Psoas muscle (tissue), 8 donors: ENCODE results near the gene RTN4R. TPM values are rescaled to one million over a fixed set of nuclear protein-coding genes. Genes with fewer than 3 reads are reported as not detected.
A peak's percentile ranks its signal among the peaks of the same experiment; 100 is the strongest.

ENCODE experiments used
- ATAC-seq, 4 donors: fragments of 200-7000 bp; cut with Tn5 transposase; one replicate each; pipeline ENCODE4 v1.9.1; 2020; ENCODE audit warnings: moderate library complexity in 3 of 4, mild to moderate bottlenecking in 2 of 4
- DNase-seq, 2 donors: peaks; one replicate each; pipeline ENCODE4 v3.0.0-alpha.2; 2020
- H3K27ac ChIP-seq: fragments of 200-600 bp; one replicate; pipeline ENCODE4 v1.8.0; 2022
- H3K27me3 ChIP-seq, 3 donors: fragments of 200-600 bp in 1 of 3; one replicate each; pipeline versions ENCODE4 v1.6.1 to v1.8.0; 2013 to 2022; ENCODE audit warnings: low read length in 2 of 3, mild to moderate bottlenecking in 2 of 3, moderate library complexity in 1 of 3; ENCODE audit not compliant: insufficient read depth in 3 of 3
- H3K36me3 ChIP-seq, 2 donors: fragments of 200-600 bp in 1 of 2; one replicate each; pipeline versions ENCODE4 v1.6.1 to v1.8.0; 2013 to 2022; ENCODE audit warnings: low read depth in 1 of 2, mild to moderate bottlenecking in 1 of 2, moderate library complexity in 1 of 2; ENCODE audit not compliant: insufficient read depth in 1 of 2
- H3K4me1 ChIP-seq: fragments of 200-600 bp; one replicate; pipeline ENCODE4 v1.8.0; 2022
- H3K4me3 ChIP-seq: fragments of 200-600 bp; one replicate; pipeline ENCODE4 v1.8.0; 2022; ENCODE audit warnings: mild to moderate bottlenecking
- H3K9me3 ChIP-seq: fragments of 200-600 bp; one replicate; pipeline ENCODE4 v1.8.0; 2022
- WGBS, 3 donors: extraction: QIAGEN DNeasy Blood & Tissue Kit; methylation state at CpG; one replicate each; pipeline versions ENCODE4 v1.1.6 to v1.1.7; 2013; 5-methylcytosine and 5-hydroxymethylcytosine counted together
- intact Hi-C, 2 donors: fragments of 100-400 bp; cut with DNase I; formaldehyde crosslinking; loops; one replicate each; pipeline versions ENCODE4 v1.11.0 to v1.14.2; 2022
- polyA plus RNA-seq, 3 donors: library from polyadenylated mRNA; stranded (reverse); fragments of 200-250 nt; gene quantifications; one replicate each; pipeline ENCODE4 v1.2.3, GENCODE V29; 2013
- total RNA-seq, 4 donors: library from RNA; stranded (reverse); fragmentation: NEBNext Ultra II Directional in 2 of 4; extraction: Animal tissue kit (Norgen Biotek cat#: 25700) in 2 of 4; gene quantifications; one replicate each; pipeline versions ENCODE4 v1.2.1 to v1.2.4, GENCODE V29; 2021 to 2023
- TF ChIP-seq, protein P1 (sequence below): fragments of 200-600 bp; IDR thresholded peaks from one replicate; pipeline ENCODE4 v1.8.0; 2022; ENCODE audit warnings: antibody characterized with exemption
- donor health status: healthy with polysubstance abuse.
- donor health status: DM: no; HTN: no; CAD: no; lungs with moderate emphysema.
- donor health status: Bipolar disorder and iron deficiency.
- donor health status: healthy.
- donor health status: DM: yes; HTN: yes; CAD: no.
- donor health status: DM: no; HTN: no; CAD: no.
- donor health status: DM: no; HTN: no; CAD: no.
- donor health status: DM: yes; HTN: yes; CAD: no.

RTN4R gene
- total and polyA plus RNA-seq, 7 donors: 0.12 to 2.4 (median 0.36) TPM

DNA sequence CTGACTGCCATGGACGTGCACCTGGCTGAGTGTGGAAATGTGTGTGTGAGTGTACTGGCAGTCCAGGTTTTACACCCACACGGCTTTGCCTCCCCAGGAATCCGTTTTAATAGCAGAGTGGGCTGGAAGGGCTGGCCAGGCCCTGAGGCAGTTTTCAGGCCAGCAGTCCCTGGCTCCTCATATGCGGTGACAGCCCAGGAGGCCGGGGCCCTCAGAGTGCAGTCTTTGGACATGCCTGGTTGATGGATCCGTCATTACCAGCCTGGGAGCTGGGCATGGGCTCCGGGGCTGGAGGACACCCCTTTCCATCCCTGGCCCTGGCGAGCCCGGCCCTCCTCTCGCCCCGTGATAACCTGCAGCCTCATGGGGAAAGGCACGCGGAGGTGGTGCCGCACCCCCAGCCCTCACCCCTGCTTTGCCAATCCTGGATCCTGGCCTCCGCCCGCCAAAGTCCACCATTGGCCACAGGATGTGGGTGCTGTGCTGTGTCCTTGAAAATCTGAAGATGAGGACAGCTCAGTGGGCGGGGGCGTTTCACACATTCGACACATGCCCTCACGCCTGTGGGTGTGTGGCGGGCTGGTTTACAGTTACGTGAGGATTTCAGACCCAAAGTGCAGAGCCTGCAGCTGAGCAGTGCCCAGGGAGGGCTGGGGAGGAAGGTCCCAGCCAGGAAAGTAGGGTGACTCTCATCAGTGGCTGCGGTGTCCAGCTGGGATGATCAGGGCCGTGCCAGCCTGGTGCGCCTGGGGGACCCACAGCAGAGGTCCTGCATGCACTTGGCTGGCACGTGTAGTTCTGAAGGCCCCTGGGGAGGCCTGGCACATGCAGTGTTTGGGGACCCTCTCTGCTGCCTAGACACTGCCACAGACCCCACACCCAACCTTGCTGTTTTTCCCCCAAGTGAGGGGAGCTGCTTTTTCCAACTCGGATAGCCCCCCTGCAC lies 55.1 kb downstream of the RTN4R start:
- Histone ChIP-seq H3K27me3 (no peaks in the 10 kb centered on the region), H3K9me3 (no peaks in the 10 kb centered on the region), H3K4me3 (no peak overlapping the region), H3K27ac (no peak overlapping the region), H3K4me1 (no peaks in the 10 kb centered on the region), H3K36me3 (no peaks in the 10 kb centered on the region)
- ATAC-seq: no peak
- TF ChIP-seq, protein P1, sequence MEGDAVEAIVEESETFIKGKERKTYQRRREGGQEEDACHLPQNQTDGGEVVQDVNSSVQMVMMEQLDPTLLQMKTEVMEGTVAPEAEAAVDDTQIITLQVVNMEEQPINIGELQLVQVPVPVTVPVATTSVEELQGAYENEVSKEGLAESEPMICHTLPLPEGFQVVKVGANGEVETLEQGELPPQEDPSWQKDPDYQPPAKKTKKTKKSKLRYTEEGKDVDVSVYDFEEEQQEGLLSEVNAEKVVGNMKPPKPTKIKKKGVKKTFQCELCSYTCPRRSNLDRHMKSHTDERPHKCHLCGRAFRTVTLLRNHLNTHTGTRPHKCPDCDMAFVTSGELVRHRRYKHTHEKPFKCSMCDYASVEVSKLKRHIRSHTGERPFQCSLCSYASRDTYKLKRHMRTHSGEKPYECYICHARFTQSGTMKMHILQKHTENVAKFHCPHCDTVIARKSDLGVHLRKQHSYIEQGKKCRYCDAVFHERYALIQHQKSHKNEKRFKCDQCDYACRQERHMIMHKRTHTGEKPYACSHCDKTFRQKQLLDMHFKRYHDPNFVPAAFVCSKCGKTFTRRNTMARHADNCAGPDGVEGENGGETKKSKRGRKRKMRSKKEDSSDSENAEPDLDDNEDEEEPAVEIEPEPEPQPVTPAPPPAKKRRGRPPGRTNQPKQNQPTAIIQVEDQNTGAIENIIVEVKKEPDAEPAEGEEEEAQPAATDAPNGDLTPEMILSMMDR: no peak
- whole genome bisulfite sequencing, 3 donors: 61 to 78% (median 65%) methylated on average over 27 of the region's 27 CpGs
- no peak for DNase-seq
- intact Hi-C loops: no loop called here

DNA sequence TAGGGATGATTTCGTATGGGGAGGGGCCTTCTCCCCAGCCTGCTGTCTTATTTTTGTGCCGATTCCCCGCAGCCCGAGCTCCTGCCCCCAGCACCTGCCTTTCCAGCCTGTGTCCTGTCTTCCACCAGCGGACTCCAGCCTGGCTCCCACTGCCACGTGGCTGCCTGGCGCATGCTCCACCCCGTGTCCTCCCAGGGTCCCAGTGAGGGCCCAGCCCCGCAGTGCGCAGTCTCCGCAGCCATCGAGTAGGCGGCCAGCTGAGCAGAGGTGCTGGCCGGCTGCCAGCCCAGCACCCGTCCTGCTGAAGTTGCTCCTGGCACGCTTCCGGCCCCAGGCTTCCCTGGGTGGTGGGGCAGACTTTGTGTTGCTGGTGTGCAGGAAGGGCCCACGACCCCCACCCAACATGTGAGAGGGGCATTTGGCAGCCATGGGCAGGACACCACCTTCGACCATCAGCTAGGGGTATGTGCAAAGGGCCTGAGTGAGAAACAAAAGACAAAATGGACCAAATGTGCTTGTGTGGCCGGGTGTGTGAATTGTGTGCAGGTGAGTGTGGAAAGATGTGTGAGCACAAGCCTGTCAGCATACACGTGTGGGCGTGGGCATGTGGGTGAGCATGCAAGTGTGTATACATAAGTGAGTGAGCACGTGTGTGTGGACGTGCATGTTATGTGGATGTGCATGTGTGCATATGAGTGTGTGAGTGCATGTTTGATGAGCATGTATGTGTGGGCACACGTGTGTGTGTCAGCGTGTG lies 55.9 kb downstream of the RTN4R start:
- H3K4me1 ChIP-seq: no peaks in the 10 kb centered on the region
- no peaks in the 10 kb centered on the region for H3K36me3 ChIP-seq
- no peak overlapping the region for H3K4me3 ChIP-seq
- DNase-seq (peak; percentile 38 to 65), ATAC-seq (peak in 1 of 4 donors; percentile 33)
- TF ChIP-seq, protein P1: no peak
- 43 to 55% (median 43%) methylated on average over 26 of the region's 26 CpGs for WGBS, 3 donors
- intact Hi-C loops: no loop called here
- no peak overlapping the region for H3K27ac ChIP-seq
- no peaks in the 10 kb centered on the region for H3K27me3 ChIP-seq
- H3K9me3 ChIP-seq: no peaks in the 10 kb centered on the region

DNA sequence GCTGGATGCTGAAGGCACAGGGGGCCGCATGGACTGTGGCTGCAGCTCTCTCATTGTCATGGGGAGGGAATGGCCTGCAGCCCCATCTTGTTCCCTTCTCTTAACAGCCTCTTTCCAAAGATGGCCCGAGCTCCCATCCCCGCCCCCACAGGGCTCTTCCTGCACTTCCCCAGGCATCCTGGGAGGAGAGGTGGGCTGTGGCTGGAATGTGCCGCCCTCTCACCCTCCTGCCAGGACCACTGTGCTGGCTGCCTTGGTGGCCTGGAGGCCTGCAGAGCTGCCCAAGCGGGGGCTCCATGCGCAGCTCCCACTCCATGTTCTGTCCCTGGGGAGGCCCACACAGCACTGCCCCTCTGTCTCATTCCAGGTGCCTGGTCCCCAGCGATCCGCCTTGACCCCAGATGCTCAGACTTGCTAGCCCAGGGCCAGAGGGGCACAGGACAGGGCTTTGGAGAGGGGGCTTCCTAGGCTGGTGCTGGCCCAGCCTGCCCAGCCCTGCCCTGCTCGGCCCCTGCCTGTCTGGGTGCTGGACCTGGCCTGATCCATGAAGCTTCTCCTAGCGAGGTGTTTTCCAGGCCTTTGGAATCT lies 56.6 kb downstream of the RTN4R start:
- Histone ChIP-seq H3K9me3 (no peaks in the 10 kb centered on the region), H3K27me3 (peaks cover 0 to 3% (median 0%) of the 10 kb centered on the region in 3 donors), H3K4me1 (no peaks in the 10 kb centered on the region), H3K27ac (no peak overlapping the region), H3K36me3 (no peaks in the 10 kb centered on the region), H3K4me3 (no peak overlapping the region)
- TF ChIP-seq, protein P1: no peak
- 76 to 82% (median 82%) methylated on average over 10 of the region's 10 CpGs for WGBS, 3 donors
- DNase-seq: no peak
- no peak for ATAC-seq
- intact Hi-C loops: no loop called here

DNA sequence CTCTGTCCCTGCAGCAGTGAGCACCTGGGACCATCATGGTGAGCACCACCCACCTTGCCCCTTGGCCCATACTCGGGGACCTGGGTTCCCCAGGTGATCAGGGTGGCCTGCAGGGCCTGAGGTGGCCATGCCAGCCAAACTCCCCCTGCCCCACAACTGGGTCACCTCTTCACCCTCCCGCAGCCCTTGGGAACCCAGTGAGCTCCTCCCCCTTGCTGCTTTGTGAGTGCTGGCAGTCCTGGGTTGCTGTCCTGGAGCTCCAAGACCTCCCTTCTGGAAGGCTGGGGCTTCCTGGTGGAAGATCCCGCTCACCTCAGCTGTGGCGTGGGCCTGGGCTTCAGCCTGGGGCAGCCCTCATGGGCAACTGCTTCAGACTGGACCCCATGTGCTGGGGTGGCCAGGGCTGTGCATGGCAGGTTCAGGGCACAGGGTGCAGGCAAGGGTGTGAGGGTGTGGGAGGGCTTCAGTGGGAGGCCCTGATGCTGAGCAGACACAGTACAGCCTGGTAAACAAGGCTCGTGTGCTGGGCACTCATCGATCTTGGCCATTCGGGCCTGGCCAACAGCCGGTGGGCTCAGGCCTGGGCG lies 57.6 kb downstream of the RTN4R start:
- ATAC-seq (no peak), DNase-seq (no peak)
- intact Hi-C loops: no loop called here
- WGBS, 3 donors: 84 to 94% (median 91%) methylated on average over 7 to 9 of the region's 9 CpGs
- Histone ChIP-seq H3K36me3 (no peaks in the 10 kb centered on the region), H3K27ac (no peak overlapping the region), H3K4me3 (no peak overlapping the region), H3K4me1 (no peaks in the 10 kb centered on the region), H3K9me3 (no peaks in the 10 kb centered on the region), H3K27me3 (peaks cover 0 to 3% (median 0%) of the 10 kb centered on the region in 3 donors)
- TF ChIP-seq, protein P1: no peak
